Fibroblast of the conjunctiva (primary cell): Measurements from ENCODE around the gene RASSF1.

Experiments used
- DNase-seq: peaks from one replicate; pipeline ENCODE4 v3.0.0-alpha.2; 2010; ENCODE audit warnings: low read depth

RASSF1 gene, protein sequence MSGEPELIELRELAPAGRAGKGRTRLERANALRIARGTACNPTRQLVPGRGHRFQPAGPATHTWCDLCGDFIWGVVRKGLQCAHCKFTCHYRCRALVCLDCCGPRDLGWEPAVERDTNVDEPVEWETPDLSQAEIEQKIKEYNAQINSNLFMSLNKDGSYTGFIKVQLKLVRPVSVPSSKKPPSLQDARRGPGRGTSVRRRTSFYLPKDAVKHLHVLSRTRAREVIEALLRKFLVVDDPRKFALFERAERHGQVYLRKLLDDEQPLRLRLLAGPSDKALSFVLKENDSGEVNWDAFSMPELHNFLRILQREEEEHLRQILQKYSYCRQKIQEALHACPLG

GRCh38 chr3:50340448-50341329 lies at the start of gene RASSF1:
Gene RASSF1 (minus strand): TSS chr3:50340836. CDS start chr3:50340805, 31 bp downstream.
- no peak for DNase-seq

DNA sequence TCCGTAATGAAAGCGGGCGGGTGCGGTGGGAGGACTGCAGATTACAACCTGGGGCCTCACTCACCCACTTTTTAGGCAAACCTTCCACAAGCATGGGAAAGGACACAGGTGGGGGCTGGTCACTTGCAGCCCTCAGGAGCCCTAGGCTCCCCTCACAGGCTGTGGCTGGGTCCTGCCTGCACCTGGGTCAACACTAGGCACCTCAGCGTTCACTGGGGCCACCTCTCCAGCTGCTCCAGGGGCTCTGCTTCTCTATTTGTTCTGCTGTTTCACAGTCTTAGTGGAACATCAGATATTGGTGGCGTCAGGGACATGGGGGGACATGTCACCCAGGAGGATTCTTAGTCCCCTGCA lies 48.8 kb upstream of the RASSF1 start:
- DNase-seq, result no peak

DNA sequence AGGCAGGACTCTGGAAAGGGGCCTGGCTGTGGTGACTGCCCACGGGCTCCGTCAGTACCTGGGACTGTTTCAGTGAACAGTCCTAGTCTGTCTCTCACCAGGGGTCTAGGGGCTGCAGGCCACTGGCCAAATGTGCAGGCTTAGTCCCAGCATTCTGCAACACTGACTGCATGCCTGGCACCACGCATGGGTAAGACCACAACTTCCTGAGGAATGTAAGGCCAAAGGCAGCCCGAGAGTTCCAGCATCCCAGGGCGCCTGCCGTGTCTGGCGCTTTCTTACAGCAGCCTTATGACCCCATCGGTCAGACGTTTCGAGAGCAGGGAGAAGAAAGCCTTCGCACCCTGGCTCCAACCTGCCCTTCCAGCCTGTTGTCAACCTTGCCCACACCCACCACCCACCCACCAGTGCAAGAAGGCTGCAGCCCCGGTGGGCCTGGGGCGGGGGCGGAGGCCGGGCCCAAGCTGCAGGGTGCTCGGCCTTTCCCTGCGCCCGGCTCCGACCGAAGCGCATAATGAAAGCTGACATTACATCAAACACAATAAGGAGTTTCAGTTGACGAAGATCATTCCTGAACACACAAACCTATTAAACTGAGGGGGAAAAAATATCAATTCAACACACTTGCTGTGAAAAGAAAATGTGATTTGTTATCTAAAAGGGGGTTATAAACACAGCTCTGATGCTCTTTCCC lies 48.2 kb upstream of the RASSF1 start:
- no peak for DNase-seq

DNA sequence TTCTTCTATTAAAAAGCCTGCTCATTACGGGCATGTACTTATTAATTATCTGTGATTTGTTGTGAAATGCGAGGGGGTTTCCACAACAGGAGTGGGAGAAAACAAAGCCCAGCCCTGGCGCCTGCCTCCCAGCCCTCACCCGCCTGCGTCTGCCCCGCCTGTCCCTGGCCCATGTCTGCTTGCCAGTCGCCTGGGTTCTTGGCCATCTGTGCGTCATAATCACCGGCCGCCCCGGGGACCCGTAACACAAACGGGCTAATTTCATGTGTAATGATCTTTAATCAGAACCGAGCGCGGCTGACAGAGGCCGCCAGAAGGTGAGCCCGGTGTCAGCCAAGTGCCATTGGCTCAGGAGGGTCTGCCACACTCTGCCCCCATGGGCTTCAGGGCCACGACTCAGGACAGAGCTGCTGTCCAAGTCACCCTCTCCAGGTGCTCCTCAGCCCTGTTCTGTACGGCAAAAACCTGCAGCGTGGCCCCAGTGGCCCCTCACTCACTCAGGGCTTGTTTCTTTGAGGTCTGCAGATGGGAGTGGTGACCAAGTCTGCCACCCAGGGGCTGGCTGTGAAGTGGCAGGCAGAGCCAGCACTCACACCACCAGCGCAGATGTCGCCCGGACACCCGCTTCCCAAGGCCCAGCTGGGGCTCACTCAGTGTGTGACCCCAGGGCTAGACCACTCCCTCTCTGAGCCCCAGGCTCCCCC lies 47.5 kb upstream of the RASSF1 start:
- no peak for DNase-seq

GRCh38 chr3:50385754-50386153 lies 45.1 kb upstream of the RASSF1 start:
- no peak for DNase-seq

GRCh38 chr3:50383750-50384149 lies 43.1 kb upstream of the RASSF1 start:
- DNase-seq, result no peak

DNA sequence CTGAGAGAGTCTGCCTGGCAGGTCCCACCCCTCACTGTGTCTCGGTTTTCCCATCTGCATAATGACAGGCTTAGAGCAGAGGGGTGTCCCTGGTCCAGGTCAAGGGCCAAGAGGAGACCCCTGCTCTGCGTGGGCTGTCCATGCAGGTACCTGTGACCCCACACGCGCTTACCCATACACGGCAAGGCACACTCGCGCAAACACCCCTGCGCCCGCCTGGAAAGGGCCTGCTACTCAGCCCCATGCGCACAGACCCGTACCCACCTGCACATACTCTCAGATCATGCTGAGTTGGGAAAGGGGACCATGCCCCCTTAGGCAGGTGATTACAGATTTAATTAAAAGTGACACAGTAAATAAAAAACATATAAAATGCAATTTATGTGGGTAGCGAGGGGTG lies 42.1 kb upstream of the RASSF1 start:
- no peak for DNase-seq

DNA sequence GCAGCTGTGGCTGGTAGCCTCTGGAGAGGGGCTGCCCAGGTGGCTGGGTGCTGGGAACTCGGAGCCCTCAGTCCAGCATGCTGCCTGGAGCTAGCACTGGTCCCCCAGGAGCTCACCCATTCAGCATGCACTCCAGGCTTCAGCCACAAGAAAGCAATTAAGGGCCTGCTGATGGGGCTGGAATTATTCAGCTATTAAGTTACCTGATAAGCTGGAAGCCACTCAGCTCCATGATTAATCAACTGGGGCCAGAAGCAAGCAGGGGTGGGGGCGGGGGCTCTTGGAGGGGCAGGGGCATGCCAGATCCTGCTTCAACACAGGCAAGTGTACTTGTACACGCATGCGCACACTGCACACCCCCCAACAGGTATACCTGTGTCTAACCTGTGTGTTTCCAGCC lies 40.7 kb upstream of the RASSF1 start:
- DNase-seq, result no peak

- DNase-seq, result no peak
Measured at GRCh38 chr3:50380405-50381085, 39.9 kb upstream of the RASSF1 start.

DNA sequence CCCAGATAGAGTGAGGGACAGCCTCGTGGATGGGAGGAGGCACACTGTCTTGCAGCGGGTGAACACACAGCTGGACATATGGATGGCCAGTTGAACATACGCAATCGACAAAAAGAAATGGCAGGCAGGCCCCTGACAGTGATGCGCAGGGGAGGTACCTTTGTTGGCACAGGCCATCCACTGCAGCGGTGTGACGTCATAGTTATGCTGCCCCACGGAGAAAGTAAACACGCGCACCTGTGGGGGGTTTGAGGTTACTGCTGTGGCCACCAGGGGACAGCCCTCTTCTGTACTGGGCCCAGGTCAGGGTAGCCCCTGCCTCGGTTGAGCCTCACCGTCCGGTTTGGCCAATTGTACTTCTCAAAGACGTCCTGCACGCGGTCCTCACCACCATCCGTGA lies 38.1 kb upstream of the RASSF1 start:
- no peak for DNase-seq

GRCh38 chr3:50378024-50378423 lies 37.4 kb upstream of the RASSF1 start:
- no peak for DNase-seq

DNA sequence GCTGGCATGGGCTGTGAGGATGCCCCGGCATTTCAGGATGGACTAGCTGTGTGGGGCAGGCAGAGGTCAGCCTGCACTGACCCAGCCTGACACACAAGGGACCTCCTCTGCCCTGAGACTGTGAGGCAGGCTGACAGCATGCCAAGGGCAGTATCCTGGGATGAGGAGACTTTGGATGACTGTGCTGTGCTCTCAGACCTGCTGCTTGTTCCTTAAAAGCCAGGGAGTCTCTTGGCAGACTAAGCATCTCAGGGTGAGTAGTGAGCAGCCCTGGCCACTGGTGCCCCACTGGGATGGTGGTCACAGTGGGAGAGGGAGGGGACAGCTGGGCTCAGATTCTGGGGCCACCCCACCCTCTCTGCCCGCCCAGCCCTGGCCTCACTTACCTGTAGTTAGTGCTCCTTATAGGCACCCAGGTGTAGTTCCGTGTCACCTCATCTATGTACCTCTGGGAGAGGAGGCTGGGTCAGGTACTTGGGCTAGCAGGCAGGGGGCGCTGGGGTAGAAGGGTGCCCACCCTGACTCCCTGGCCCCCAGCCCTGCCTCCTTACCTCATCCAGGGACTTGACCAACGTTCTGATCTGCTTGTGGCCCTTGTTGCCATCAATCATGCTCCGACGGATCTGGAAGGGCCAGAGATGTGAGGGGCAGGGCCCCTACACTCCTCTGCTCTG lies 34.8 kb upstream of the RASSF1 start:
- no peak for DNase-seq

- no peak for DNase-seq
Measured at GRCh38 chr3:50374363-50375257, 34.0 kb upstream of the RASSF1 start.

DNA sequence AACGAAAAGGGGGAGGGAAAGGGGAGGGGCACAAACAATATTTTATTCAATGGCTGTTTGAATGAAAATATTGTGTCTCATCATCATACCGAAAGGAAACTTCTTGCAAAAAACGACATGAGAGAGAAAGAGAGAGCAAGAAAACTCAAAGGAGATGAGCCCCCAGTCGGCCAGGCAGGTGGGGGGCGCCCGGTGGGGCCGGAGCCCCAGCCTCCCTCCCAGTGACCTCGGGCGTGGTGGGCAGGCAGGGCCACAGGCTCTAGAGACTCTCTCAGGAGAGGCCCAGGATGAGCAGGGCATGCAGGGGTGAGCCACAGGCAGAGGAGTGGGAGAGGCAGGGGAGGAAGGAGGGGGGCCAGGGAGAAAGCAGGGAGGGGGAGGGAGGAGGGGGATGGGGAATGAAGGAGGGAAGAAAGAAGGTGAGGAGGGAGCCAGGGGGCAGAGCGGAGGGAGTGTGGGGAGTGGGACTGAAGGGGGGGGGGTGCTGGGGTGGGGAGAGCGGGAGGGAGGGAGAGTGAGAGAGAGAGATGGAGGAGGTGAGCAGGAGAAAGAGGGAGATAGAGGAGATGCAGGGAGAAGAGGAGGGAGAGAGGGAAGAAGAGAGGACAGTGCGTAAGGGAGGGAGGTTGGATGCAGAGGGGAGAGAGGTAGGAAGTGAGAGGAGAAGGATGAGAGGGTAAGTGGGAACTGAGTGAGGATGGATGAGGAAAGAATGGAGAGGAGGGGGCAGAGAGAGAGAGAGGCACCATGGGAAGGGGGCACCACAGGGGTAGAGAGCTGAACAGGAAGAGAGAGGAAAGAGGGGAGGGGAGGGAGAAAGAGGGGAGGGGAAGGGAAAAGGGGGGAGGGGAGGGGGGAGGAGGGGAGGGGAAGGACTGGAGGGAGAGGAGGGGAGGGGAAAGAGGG lies 32.8 kb upstream of the RASSF1 start:
- no peak for DNase-seq

GRCh38 chr3:50372349-50372748 lies 31.7 kb upstream of the RASSF1 start:
- DNase-seq, result no peak

GRCh38 chr3:50371133-50371685 lies 30.6 kb upstream of the RASSF1 start:
- DNase-seq, result no peak

DNA sequence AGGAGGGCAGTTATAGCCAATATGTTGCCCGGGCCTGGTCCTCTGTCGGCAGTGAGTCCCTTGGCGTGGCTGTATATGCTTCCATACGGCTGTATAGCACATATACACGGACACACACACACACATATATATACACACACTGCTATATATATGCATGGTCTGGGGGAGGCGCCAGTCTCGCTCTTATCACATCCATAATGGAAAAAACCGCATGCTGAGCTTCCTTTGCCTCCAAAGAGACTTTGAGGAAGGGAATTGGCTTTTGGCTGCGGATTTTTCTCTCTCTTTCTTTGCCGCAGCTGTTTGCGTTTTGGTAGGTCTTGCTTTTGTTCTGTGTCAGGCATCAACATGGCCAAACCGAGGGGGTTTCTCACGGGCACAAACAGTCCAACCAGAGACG lies 30.0 kb upstream of the RASSF1 start:
- no peak for DNase-seq

GRCh38 chr3:50369012-50369670 lies 28.5 kb upstream of the RASSF1 start:
- DNase-seq, result no peak
